Medulla oblongata (tissue), 1 donor: ENCODE results near the gene ADCY6.

Experiments
- DNase-seq: peaks from one replicate; pipeline ENCODE4 v3.0.0-alpha.2; 2015; ENCODE audit errors: extremely low spot score

The ADCY6 gene

DNA sequence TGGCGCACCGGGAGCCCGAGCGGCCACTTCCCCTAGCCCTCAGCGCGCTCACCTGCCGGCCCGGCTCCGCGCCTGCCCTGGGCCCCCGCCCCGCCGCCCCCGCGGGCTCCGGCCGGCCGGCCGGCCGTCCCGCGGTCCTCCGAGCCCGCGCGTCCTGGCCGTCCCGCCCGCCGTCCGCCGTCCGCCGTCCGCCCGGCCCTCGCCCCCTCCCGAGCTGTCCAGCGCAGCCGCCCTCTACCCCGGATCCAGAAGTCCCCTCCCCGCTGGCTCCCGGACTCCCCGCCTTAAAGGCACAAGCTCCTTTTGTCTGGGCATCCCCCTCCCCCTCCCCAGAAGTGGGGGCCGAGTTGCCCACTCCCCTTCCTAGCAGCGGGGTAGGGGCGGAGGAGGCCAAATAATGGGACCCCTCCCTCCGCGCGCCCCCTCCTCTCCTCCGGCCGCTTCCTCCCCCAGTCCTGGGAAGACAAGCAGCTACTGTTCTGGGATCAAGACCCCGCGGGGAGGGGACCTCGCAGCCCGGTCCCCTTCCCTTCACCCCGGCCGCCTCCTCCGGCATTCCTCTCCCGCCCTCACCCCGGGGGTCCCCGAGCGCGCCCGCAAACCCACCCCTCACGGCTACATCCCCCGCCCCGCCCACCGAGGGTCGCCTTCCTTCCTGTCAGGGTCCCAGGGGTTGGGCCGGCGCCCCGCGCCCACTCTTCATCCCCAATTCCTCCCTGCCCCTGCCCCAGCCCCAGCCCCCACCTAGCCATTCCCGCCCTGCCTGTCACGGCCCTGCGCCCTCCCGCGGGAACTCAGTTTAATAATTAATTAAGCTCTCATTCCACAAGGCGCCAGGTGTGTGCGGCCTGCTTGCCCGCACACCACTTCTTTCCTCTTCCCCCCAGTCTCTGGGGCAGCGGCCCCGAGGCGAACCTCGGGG lies at the start of gene ADCY6:
Gene ADCY6 (minus strand): TSS at position 236 of the 922 bp plus-strand sequence. CDS start 5,655 bp downstream, outside the sequence.
- DNase-seq: peak; percentile 66

DNA sequence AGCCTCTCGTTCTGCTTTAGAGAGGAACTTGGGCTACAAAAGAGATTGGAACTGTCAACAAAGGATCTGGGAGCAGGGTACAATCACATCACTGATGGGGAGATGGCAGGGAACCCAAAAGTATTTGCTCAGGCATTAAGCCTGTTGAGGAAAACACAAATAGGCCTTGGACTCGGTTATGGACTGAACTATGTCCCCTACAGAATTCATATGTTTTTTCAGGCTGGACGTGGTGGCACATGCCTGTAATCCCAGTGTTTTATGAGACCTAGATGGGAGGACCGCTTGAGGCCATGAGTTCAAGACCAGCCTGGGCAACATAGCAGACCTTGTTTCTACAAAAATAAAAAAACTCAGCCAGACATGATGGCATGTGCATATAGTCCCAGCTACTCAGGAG lies 49.2 kb upstream of the ADCY6 start:
- no peak for DNase-seq

DNA sequence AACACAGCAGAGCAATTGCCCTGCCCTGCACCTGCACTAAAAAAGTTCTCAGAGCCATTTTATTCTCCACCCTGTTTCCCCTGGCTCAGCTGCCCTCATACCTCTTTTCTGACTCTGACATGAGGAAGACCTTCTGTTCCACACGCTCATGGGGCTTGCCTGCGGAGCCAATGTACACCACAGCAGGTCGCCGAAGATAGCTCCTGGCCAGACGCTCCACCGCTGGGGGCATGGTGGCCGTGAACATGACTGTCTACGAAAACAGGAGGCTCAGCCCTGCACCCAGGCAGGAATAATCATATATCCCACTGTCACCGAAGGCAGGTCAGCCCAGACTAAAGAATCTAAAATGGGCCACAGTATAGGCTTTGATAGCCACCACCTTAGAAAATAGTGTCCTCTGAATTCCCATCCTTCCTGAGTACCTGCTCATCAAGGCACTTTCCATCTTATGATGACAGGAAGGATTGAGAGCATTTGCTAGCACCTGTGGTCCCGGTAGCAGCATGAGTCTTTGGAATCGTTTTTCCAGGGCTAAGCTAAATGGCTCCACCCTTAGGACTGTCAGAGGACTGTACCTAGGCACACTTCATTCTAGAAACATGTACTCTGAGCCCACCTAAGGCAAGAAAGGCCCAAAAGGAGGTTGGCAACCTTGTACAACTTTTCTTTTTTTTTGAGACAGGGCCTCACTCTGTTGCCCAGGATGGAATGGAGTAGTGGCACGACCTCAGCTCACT lies 43.6 kb upstream of the ADCY6 start:
- no peak for DNase-seq

DNA sequence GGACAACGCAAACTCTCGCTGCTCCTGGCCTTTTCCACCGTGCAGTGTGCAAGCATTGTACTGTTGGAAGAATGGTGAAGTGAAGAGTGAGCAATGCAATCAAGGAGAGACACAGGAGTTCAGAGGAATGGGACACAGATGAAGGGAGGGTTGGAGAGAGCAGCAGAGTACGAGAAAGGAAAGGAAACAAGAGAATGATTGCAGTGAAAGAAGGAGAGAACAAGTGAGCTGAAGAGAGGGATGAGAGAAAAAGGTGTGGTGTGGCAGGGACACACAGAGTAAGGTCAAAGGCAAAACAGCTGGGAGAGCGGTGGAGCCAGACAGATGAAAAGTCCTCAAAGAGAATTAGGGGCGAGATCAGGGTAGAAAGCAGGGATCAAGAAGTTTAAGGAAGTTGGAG lies 42.4 kb upstream of the ADCY6 start:
- no peak for DNase-seq

DNA sequence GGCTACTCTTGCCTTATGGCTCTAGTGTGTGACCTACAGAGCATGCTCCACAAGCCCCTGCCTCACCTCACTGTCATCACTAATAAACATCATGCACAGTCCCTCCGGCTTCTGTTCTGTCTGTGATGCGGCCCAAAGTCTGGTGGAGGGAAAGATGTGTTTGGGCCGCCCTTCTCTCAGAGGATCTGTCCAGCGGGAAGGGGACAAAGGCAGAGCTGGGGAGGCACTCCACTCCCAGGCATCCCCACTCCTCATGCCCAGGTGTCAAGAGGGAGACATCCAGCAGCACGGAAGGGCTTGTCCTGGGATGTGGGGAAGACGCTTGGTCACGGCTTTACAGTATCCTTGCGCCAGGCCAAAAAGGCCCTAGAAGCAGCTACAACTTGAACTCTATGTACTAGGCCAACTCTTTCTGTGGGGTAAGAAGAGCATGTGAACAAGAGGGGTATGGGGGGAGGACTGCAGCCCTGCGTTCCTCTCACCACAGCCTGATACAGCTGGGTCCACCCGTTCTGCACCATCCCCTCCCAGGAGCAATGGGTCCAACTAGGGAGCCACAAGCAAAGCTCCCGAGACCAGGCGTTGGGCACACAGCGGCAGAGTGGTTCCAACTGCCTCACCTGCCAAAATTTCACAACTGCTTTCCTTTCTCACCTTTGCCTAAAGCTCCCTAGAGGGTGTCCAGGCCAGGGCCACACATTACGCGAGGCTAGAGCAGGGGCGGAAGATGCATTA lies 40.1 kb upstream of the ADCY6 start:
- DNase-seq: no peak

DNA sequence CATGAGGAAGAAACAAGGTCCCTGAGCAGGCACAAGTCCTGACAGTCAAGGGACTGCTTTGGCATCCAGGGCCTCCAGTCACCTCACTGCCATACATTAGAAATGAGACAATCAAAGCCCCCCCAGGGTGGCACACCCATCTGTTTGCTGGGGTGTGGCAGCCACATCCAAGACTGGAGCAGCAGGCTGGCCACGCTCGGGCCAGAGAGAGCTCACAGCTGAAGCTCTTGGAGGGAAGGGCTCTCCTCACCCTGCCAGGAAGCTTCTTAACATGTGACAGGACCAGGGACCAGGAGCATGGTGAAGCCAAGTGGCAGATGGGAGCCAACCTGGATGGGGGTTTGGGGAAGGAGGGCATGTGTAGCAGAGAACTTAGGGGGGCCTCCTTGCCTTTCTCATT lies 39.4 kb upstream of the ADCY6 start:
- no peak for DNase-seq

DNA sequence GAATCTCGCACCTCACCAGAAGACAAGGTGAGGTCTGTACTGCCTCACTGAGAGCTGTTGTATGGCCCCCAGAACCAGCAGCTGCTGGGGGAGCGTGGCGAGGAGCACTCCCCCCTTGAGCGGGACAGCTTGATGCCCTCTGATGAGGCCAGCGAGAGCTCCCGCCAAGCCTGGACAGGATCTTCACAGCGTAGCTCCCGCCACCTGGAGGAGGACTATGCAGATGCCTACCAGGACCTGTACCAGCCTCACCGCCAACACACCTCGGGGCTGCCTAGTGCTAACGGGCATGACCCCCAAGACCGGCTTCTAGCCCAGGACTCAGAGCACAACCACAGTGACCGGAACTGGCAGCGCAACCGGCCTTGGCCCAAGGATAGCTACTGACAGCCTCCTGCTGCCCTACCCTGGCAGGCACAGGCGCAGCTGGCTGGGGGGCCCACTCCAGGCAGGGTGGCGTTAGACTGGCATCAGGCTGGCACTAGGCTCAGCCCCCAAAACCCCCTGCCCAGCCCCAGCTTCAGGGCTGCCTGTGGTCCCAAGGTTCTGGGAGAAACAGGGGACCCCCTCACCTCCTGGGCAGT lies 38.7 kb upstream of the ADCY6 start:
- no peak for DNase-seq

DNA sequence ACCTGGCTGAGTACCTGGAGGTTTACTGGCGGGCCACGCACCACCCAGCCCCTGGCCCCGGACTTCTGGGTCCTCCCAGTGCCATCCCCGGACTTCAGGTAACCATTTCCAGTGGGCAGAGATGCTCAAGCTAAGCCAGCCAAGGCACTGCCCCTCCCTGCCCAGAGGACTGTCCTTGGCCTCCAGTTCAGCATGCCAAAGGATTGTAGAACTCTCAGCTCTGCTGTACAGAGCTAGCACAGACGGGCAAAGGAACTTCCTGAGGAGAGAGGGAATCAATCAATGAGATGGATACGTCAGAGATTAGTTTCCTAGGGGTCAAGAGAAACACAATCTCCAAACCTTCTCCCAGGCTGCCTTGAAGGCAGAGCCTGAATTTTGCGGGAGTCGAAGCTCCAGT lies 38.1 kb upstream of the ADCY6 start:
- no peak for DNase-seq

DNA sequence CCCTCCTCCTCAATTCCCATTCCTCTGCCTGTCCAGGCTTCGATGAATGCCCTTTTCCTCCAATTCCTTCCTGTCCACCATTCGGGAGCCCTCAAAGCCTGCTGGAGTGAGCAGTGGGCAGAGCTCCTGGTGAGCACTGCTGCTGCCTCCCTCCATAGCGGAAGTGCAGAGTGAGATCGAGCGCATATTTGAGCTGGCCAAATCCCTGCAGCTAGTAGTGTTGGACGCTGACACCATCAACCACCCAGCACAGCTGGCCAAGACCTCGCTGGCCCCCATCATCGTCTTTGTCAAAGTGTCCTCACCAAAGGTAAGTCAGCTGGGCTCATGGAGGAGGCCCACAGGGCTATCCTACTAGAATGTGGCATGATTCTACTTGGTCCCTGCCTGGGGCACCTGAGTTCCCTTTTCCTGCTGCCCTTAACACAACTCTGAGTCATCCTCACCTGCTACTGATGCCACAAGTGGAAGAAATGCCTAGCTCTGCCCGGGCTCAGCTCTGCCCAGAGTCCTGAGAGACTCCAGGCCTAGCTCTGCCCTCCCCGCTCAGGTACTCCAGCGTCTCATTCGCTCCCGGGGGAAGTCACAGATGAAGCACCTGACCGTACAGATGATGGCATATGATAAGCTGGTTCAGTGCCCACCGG lies 37.4 kb upstream of the ADCY6 start:
- DNase-seq: no peak

DNA sequence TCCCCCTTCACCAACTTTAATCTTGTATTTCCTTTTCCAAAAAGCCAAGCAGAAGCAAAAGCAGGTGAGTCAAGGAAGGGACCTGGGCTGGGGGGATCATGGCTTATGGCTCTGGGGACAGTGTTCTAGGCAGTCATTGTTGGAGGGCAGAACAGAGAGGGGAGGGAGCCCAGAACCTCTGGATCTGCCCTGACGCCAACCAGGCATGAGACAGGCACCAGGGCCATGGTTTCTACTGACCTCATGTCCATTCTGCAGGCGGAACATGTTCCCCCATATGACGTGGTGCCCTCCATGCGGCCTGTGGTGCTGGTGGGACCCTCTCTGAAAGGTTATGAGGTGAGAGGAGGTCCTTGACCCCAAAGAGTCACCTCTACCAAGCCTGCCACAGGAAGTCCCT lies 36.0 kb upstream of the ADCY6 start:
- no peak for DNase-seq

DNA sequence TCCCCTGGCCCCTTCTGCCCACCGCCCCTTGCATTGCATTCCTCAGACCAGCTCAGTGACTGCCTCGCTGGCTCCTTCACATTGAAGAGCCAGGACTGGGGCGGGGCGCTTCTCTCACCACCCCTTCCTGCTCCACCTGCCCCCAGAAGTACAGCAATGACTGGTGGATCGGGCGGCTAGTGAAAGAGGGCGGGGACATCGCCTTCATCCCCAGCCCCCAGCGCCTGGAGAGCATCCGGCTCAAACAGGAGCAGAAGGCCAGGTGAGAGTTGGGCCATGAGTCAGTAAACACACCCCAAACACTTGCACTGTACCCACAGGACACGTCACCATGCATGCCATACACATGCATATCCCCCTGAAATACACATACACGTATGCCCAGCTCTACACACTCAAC lies 35.2 kb upstream of the ADCY6 start:
- DNase-seq: no peak

DNA sequence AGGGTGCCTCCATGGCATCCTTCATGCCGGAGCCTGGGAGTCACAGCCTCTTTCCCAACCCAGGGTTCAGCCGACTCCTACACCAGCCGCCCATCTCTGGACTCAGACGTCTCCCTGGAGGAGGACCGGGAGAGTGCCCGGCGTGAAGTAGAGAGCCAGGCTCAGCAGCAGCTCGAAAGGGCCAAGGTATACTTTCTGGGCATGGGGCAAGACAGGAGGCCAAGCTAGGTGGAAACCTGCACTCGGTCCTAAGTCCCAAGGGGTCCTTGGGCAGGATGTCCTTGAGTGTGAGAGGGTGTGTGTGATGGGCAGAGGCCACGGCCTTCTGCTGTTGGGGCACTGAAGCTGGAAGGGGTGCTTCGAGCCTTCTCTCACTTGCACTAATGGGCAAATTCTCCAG lies 34.4 kb upstream of the ADCY6 start:
- DNase-seq: no peak

DNA sequence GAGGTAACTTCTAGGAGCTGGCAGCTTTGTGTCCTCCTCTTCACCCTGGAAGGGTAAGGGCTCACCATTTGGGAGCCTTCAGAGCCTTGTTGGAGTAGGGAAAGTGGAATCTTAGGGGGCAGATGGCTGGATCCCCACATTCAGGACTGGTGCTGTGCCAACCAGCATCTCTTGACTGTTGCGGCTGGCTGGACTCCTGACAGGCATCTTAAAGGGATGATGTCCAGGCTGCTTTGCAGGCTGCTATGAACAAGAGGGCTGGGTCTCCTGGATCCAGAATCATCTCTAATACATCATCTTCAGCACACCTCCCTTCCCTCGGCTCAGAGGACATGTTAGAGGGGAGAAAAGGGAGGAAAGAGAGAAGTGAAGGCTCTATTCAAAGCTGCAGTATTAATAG lies 33.8 kb upstream of the ADCY6 start:
- no peak for DNase-seq

DNA sequence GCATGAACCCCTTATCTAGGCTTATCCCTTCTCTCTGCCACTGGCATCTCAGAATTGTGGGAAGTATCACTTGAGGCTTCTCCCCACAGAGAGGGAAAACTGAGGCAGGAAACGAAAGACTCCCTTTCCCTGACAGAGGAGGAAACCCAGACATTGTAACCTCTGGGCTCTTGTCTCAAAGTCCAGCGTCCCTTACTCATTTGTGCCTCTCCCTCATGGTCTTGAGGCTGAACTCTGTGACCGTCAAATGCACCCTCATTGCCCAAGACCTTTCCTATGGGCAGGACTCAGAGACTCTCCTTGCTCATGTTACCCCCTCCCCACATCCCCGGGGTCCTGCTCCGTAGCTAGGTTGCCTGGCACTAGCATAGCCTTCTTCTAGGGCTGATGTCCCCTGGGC lies 33.2 kb upstream of the ADCY6 start:
- no peak for DNase-seq

DNA sequence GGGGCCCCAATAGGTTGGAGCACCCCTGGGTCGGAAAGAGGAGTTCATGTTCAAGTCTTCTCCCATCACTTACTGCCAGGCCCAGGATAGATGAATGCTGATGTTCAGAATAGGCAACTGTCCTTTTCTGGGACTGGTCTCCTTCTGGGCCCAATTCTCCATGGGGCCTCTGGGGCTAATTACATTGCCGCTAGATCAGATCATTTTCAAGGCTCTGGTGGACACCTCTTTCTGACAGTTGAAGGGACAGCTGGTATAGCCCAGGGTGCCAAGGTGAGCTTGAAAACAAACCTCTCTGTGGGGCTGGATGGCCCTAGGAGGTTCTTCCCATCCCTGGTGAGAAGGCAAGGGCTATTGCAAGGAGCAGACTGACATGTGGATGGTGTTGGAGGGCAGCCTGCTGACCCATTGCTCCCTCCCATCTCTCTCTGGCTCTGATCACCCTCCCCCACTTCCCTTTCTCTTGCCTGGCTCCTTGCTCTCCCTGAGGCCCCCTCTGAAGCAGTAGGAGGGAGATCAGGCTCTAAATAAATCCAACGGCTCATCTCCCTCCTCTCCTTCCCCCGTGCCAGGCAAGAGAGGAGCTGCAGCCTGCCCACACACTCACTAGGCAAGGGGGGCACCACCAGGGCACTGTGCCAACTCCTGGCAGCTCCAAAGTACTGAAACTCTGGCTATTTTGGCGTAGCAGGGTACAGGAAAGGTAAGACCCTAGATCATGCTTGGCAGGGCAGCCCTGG lies 31.3 kb upstream of the ADCY6 start:
- no peak for DNase-seq

DNA sequence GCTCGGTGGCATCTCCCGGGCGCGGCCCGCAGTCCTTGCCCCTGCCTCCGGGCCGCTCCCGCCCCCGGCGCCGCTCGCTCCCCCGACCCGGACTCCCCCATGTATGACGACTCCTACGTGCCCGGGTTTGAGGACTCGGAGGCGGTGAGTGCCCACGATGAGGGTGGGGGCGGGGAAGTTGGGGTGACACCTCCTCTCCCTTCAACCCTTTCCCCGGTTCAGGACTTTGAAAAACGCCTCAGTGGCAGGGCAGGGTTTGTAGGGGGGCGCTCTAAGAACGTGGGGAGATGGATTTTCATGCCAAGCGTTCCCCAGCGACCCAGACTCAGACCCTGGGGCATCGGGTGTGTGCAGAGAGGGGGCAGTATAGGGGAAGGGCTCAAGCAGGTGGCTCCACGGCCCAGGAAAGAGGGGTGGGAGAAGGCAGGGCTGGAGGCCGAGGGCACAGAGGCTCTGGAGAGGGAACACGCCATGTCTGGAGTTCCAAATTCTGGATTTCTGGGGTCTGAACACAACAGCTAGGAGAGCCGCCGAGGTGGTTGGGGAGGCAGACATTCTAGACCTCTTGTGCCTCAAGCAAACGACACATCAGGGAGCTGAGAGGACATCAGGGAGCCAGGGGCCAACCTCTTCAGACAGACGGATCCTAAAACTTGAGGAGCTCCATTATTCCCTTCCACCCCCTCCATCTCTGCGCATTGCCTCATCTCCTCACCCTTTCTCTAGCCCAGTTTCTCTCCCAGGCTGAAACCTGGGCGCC lies 30.1 kb upstream of the ADCY6 start:
- DNase-seq: no peak

DNA sequence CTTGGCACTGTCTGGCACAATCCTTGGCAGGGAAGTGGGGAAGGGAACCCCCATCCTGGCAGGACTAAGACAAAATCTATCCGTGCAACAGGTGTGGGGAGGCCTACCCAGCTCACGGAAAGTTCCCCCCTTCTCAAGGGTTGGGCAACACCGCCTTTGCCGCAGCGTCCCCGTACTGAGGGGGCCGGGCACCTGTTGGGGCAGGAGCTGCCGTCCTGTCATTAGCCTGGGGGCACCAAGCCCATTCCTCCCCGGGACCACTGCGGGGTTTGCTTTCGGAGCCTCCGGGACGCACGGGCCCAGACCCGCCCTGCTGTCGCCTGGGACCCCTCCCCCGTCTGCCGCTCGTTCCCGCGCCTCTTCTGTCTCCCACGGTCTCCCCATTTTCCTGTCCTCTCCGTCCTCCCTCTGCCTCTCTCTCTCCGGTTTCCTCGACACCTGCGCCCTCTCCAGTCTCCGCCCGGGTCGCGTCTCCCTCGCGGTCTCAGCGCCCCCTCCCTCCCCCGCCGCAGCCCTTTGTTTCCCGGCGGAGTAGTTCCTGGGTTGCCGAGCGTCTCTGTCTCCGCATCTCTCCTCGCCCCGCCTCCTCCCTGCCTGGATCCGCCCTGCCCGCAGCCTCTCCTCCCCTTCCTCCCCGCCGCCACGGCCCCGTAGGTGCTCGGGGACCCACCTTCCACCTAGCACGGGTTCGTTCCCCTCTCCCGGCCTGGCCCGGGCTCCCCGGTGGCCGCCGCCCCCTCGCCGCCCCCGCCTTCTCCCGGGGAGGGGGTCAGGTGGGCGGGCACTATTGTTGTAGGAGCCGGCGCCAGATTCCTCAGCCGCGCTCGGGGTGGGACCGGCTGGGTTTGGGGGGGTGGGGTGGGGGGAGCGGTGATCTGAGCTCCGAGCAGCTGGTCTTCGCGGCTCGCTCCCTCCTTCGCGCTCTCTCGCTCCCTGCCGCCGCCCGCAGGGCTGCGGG lies 29.3 kb upstream of the ADCY6 start, which contains the start of gene CACNB3:
Gene CACNB3 (plus strand): TSS at position 624 of the 958 bp plus-strand sequence. CDS start 434 bp downstream, outside the sequence.
- DNase-seq: no peak

DNA sequence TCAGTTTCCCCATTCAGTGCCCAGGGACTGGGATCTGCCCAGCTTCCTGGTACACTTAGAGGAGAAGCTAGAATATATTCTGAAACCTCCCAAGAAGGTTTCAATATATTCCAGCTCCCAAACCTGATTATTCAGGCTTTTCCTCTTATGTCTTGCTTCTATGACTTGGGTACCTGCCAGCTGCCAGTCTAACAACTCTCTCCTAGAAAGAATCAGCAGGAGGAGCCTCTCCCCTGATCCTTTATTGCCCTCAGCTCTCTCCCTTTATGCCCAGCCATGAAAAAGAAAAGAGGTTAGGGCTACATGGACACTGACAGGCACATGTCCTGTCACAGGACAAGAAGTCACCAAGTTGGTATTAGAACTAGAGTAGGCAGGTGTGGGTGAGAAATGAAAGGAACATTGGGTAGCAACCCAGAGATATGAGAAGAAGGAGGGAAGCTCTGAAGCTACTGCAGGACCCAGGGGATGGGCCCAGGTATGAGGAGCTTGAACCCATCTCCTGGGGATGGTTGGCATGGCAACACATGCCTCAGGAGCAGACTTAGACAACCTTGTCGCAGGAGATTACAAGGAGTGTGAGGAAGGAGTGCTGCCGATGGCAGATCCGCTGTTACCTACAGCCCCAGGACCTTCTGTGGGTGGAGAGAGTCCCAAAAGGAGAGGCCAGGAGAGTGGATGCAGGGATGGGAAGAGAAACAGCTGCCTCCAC lies 27.4 kb upstream of the ADCY6 start:
- DNase-seq: no peak
